22Rv1 (cell line): ENCODE measurements around the gene ARID3A.

Source experiments
- H3K27ac ChIP-seq: fragments of 450-650 bp; 2 replicates; pipeline ENCODE4 v1.5.1; 2017
- ZFX ChIP-seq: fragments of 450-650 bp; IDR thresholded peaks from 2 replicates; pipeline ENCODE4 v1.6.1; 2017; ENCODE audit warnings: antibody characterized with exemption, borderline replicate concordance
- TF ChIP-seq, protein P1 (sequence below): fragments of 450-650 bp; IDR thresholded peaks from 2 replicates; pipeline ENCODE4 v1.5.1; 2017; ENCODE audit warnings: mild to moderate bottlenecking

ARID3A gene

DNA sequence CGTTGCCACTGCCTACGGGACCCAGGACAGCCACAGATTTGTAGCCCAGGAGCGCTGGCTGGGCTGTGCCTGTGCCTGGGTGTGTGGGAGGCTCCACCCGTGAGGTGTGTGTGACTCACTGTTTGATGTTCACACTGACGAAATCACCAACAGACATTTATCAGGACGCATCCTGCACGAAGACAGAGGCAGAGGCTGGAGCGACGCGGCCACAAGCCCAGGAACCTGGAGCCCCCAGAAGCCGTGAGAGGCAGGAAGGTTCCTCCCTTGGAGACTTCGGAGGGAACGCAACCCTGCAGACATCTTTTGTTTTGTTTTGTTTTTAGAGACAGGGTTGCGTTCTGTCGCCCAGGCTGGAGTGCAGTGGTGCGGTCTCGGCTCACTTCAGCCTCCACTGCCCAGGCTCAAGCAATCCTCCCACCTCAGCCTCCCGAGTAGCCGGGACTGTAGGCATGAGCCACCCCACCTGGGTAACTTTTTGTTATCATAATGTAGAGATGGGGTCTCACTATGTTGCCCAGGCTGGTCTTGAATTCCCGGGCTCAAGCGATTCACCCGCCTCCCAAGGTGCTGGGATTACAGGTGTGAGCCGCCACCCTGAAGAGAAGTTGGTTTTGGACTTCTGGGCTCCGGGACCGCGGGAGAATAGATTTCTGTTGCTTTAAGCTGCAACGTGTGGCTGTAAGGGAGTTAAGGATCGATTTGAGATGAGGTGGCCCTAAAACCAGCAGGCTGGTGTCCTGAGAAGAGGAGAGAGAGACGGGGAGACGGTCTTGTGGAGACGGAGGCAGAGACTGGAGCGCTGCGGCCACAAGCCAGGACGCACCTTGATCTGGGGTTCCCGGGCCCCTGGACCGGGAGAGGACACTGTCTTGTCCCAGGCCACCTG is 33.4 kb downstream of the ARID3A start:
- no peak for TF ChIP-seq ZFX
- no peak overlapping the region for H3K27ac ChIP-seq

DNA sequence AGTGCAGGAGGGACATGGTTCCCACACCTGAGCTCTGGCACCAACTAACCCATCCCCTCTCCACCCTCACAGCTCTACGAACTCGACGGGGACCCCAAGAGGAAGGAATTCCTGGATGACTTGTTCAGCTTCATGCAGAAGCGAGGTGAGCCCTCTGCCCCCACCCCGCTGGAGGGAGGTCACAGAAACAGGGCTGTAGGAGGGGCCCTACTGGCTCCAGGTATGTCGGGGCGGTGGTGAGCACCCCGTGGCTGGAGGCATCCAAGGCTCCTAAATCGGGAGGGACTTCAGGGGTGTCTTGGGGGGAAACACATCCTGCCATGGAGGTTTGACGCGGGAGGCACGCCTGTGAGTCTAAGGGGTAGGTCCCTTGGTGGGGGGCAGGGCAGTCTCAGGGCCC is 34.2 kb downstream of the ARID3A start:
- no peak overlapping the region for H3K27ac ChIP-seq
- no peak for TF ChIP-seq ZFX

DNA sequence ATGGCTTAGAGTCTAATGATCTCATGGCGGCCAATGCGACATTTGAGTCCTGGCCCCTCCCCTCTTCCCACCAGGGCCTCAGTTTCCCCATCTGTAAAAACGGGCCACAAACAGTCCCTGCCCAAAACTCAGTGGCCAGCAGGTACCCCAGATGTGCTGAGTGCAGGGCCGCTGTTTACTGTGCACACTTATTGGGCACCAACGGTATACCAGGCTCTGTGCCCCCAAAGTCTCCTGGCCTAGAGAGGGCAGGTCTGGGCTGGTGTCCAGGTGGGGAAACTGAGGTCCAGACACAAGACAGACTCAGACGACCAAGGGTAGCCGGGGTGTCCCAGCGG is 34.7 kb downstream of the ARID3A start:
- H3K27ac ChIP-seq: no peak overlapping the region
- TF ChIP-seq, protein P1, sequence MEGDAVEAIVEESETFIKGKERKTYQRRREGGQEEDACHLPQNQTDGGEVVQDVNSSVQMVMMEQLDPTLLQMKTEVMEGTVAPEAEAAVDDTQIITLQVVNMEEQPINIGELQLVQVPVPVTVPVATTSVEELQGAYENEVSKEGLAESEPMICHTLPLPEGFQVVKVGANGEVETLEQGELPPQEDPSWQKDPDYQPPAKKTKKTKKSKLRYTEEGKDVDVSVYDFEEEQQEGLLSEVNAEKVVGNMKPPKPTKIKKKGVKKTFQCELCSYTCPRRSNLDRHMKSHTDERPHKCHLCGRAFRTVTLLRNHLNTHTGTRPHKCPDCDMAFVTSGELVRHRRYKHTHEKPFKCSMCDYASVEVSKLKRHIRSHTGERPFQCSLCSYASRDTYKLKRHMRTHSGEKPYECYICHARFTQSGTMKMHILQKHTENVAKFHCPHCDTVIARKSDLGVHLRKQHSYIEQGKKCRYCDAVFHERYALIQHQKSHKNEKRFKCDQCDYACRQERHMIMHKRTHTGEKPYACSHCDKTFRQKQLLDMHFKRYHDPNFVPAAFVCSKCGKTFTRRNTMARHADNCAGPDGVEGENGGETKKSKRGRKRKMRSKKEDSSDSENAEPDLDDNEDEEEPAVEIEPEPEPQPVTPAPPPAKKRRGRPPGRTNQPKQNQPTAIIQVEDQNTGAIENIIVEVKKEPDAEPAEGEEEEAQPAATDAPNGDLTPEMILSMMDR: no peak
- no peak for TF ChIP-seq ZFX

DNA sequence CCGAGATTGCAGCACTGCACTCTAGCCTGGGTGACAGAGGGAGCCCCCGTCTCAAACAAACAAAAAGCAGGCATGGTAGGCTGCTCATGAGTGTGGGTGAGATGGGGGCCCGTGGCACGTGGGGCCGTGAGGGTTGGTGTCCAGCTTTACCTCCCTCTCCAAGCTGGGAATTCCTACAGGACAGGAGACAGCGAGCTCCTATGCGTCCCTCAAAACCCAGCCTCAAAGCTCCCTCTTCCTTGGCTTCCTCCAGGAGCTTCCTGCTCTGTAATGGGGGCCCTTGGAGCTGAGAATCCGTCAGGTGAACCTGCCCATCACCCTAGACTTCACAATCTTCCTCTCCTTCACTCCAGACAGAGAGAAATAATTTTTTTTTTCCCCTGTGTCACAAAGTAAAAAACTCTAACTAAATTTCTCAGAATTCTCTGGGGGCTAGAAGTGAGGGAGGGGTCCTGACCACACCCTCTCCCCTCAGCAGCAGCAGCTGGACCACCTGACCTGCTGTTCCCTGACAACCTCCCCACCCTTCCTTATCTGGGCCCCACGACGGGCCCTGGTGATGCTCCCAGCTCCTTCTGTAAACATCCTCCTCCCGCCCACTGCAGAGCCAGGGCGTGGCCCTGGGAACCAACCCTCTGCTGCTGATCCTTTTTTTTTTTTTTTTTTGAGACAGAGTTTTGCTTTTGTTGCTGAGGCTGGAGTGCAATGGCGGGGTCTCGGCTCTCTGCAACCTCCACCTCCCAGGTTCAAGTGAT is 36.2 kb downstream of the ARID3A start:
- TF ChIP-seq ZFX: no peak
- TF ChIP-seq, protein P1: no peak
- H3K27ac ChIP-seq: no peak overlapping the region

DNA sequence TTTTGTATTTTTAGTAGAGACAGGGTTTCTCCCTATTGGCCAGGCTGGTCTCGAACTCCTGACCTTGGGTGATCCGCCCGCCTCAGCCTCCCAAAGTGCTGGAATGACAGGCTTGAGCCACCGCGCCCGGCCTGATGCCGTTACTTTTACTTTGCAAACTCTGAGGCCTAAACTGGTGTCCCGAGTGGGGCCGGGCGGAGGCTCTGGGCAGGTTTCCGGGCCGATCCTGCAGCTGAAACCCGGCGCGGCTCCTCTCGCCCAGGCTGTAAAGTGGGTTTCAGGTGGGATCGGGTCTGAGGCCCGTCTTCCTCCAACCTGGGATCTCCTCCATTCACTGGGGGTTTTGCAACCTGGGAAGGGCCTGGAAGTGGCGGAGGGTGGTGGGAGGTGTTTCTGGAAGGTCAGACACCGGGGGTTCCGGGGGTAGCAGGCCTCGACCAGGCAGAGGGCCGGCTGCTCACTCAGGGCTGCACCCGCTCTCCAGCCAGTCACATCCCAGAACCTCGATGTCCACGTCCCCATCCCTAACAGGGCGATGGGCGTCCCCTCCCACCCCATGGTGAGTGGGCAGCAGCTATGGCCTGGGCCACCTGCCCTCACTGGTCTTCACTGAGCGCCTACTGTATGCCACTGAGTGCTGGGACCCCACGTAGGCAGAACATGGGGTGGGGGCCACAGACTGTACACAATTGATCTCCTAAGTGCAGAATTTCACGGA is 37.0 kb downstream of the ARID3A start:
- TF ChIP-seq ZFX: no peak
- TF ChIP-seq, protein P1: no peak
- H3K27ac ChIP-seq: no peak overlapping the region

DNA sequence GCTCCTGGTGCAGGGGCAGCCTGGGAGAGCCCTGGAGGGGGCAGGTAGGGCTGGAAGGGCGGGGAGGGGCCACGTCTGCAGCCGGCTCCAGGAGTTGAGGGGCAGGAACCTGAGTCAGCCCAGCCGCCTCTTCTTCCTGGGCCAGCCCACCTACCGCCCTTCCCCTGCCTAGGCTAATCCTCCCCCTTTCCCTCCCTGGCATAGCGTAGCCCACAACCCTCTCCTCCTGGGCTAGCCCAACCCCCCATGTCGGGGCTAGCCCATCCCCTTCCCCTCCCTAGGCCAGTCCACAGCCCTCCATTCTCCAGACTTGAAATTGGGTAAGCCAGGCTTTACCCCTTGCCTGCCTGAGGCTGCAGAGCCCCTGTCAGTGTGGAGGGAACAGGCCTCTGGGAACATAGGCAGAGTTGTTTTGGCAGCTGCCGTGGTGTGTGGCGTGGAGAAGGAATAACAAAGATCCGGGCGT is 37.7 kb downstream of the ARID3A start:
- TF ChIP-seq, protein P1: no peak
- no peak for TF ChIP-seq ZFX
- no peak overlapping the region for H3K27ac ChIP-seq

DNA sequence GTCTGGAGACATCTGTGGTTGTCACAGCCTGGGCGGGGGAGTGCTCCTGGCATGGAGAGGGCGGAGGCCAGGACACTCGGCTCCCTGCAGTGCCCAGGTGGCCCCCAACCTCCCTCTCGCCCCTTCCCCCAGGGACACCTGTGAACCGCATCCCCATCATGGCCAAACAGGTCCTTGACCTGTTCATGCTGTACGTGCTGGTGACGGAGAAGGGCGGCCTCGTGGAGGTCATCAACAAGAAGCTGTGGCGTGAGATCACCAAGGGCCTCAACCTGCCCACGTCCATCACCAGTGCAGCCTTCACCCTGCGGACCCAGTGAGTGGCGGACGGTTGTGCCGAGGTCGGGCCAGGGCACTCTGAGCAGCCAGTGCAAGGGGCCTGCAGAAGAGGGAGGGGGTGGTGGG is 38.3 kb downstream of the ARID3A start:
- H3K27ac ChIP-seq: no peak overlapping the region
- TF ChIP-seq ZFX: no peak
- TF ChIP-seq, protein P1: no peak
